Cardiac fibroblast (primary cell): ENCODE measurements around the gene LOXHD1.

Experiments used
- DNase-seq, 2 donors: peaks; one replicate each; pipeline versions ENCODE4 v3.0.0 to v3.0.0-alpha.2; 2010; ENCODE audit warnings: low read depth in 2 of 2
- H3K4me3 ChIP-seq, 2 donors: replicated peaks in 1 of 2; 1 replicate in 1 of 2; 2 replicates in 1 of 2; pipeline ENCODE4 v1.5.1; 2011; ENCODE audit warnings: low read depth in 2 of 2, low read length in 2 of 2, mild to moderate bottlenecking in 2 of 2, moderate library complexity in 1 of 2
- TF ChIP-seq, protein P1 (sequence below): IDR thresholded peaks from one replicate; pipeline ENCODE4 v1.5.1; 2011; ENCODE audit warnings: low read depth, mild to moderate bottlenecking, low read length, inconsistent platforms

Gene LOXHD1

DNA sequence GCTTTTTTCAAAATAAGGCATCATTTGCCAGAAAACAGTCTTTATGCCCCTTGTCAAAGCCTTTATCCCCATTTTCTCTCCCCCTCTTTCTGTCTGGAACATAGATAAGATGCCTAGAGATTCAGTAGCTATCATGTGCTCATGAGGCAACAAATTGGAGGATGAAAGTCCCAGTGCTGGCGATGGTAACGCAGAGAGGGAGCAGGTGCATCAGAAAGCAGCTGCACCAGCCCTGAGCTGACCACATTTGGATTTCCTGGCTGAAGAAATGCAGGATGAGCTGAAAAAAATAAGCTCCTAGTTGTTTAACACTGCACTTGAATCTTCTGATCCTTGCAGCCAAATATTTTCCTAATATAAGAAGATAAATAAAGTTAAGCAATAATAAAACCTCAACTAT lies 48.0 kb downstream of the LOXHD1 start:
- TF ChIP-seq, protein P1, sequence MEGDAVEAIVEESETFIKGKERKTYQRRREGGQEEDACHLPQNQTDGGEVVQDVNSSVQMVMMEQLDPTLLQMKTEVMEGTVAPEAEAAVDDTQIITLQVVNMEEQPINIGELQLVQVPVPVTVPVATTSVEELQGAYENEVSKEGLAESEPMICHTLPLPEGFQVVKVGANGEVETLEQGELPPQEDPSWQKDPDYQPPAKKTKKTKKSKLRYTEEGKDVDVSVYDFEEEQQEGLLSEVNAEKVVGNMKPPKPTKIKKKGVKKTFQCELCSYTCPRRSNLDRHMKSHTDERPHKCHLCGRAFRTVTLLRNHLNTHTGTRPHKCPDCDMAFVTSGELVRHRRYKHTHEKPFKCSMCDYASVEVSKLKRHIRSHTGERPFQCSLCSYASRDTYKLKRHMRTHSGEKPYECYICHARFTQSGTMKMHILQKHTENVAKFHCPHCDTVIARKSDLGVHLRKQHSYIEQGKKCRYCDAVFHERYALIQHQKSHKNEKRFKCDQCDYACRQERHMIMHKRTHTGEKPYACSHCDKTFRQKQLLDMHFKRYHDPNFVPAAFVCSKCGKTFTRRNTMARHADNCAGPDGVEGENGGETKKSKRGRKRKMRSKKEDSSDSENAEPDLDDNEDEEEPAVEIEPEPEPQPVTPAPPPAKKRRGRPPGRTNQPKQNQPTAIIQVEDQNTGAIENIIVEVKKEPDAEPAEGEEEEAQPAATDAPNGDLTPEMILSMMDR = no peak
- DNase-seq = no peak
- no peak overlapping the region for H3K4me3 ChIP-seq

DNA sequence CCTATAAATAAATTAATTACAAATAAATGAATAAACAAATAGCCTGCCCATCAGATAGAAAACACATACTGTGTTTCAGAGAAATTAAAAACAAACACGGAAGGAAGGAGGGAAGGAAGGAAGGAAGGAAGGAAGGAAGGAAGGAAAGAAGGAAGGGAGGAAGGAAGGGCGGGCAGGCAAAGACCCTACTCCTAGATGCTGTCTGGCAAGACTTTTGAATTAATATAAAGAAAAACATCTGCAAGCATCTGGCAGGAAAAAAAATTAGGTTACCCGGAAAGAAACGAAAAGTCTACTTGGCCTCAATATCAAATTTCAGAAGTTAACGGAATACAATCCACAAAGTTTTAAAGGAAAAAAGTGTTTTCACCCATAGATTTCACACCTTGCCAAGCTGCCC lies 49.1 kb downstream of the LOXHD1 start:
- H3K4me3 ChIP-seq = no peak overlapping the region
- DNase-seq = no peak
- TF ChIP-seq, protein P1 = no peak

DNA sequence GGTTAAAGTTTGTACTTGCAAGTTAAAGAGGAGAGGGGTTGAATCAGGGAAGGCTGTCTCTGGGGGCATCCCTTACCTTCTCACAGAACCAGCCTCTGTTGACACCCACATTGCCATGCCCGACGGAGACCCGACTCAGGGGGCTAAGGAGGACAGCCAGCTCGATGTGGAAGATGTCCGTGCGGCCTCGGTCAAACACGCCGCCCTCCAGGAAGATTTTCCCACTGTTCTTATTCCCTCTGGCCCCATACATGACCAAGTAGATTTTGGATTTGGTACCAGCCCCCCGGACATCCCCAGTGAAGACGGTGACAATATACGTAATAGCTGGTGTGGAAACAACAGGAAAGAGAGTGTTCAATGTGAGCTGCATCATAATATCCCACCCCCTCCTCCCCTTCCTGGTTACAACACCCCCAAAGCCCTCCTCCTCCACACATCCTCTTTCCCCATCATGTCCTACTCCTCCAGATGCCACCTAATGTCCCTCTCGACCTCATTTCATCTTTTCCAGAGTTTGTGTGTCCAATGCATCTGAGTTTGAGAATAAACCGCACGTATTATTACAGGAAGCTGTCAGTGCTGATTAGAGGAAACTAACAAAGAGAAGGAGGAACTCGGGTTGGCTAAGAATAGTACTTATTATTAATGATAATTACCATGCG lies 55.7 kb downstream of the LOXHD1 start:
- TF ChIP-seq, protein P1 = no peak
- no peak for DNase-seq
- H3K4me3 ChIP-seq = no peak overlapping the region

DNA sequence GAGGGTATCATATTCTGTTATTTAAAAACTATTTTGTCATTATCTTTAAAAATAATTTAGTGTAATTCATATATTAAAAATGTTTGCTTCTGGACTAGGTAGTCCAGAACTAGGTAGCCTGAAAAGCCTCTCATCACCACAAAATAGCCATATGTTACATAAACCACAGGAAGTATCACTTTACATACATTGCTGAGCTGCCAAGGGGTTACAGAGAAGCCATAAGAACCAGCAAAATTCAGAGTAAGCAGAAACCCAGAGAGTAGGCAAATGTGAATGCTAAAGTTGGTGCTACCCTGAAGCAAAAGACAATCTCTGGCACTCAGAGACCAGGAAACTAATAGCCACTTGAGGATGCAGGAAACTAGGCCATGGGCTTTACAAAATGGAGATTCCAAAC lies 60.9 kb downstream of the LOXHD1 start:
- H3K4me3 ChIP-seq = no peak overlapping the region
- DNase-seq = no peak
- TF ChIP-seq, protein P1 = no peak

DNA sequence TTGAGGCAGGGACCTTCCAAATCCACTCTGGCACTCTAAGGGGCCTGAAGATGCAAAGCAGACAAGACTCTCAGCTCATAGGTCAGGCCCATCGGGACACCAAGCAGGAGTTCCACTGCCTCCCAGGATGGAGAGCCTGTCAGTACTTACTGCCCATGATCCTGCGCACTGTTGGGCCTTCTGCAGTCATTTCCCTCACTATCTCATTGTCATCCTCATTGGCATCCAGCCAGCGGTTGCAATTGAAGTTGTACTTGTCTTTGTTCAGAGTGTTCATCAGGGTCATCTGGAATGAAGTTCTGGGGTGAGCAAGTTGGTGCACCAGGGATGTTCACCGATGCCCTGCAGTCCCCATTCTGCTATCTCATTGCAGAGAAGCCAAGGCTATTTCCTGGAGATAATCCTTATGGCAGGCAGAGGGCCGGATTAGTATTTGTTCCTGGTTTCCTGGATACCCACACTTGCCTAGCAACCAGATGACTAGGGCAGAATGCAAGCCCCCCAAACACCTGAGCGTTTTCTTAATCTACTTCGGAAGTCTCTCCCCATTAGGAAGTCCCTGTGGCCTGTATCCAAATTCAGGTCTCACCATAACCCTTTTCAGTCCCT lies 65.1 kb downstream of the LOXHD1 start:
- TF ChIP-seq, protein P1 = no peak
- H3K4me3 ChIP-seq = no peak overlapping the region
- DNase-seq = no peak

DNA sequence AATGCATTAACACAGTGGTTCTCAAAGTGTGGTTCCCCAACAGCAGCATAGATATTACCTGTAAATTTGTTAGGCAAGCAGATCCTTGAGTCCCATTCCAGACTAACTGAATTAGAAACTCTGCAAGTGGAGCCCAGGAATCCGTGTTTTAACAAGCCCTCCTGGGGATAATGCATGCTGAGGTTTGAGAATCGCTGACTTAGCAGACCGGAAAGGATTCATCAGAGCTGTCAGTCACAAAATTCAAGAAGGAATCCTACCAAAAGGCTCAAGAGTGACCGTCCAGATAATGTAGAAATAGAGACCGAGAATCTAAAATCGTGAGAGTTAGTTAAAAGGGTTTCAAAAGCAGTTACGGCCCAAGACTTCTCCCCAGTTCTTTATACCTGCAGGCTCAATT lies 66.9 kb downstream of the LOXHD1 start:
- DNase-seq = no peak
- TF ChIP-seq, protein P1 = no peak
- no peak overlapping the region for H3K4me3 ChIP-seq
